NB4 (cell line): ENCODE results near the gene TBXAS1.

ENCODE experiments used
- CTCF ChIP-seq: IDR thresholded peaks from one replicate; pipeline ENCODE4 v1.5.1; 2012; ENCODE audit warnings: low read depth, low read length
- MYC ChIP-seq: IDR thresholded peaks from 2 replicates; pipeline ENCODE4 v1.6.1; 2011; ENCODE audit warnings: low read depth, low read length

DNA sequence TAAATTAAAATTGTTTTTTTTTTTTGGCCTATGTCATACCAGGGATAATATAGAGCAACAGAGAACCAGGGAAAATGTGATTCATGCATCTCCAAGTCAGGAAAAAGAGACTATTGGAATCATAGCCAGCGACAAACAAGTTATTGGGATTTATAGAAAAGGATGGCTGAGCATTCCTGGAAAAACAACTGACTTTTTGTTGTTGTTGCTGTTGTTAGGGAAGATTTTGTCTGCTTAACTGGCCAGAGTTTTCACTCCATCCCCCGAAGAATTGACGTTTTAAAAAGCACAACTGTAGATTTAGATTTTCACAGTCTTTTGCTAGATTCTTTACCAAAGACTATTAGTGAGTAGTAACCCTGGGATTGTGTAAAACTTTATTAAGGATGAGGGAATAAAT, 112.4 kb downstream of the TBXAS1 start:
- TF ChIP-seq CTCF = no peak
- no peak for TF ChIP-seq MYC
